A172 (cell line): ENCODE data around the gene SPHK1. TPM values are rescaled to one million over a fixed set of nuclear protein-coding genes. Genes with fewer than 3 reads are reported as not detected.
"Not testable (repeated sequence)": the region's sequence is repeated elsewhere in the genome, so short reads cannot be mapped to it uniquely, and the experiment has no call there.

ENCODE experiments used
- DNase-seq: peaks from one replicate; pipeline ENCODE4 v3.0.0-alpha.2; 2015; ENCODE audit warnings: low spot score
- total RNA-seq: library from RNA; depleted of rRNA; stranded (reverse); fragments of >200 nt; shearing (Covaris generic); gene quantifications from 2 replicates; pipeline ENCODE4 v1.2.3, GENCODE V29; 2014; rRNA removed

Gene SPHK1, protein sequence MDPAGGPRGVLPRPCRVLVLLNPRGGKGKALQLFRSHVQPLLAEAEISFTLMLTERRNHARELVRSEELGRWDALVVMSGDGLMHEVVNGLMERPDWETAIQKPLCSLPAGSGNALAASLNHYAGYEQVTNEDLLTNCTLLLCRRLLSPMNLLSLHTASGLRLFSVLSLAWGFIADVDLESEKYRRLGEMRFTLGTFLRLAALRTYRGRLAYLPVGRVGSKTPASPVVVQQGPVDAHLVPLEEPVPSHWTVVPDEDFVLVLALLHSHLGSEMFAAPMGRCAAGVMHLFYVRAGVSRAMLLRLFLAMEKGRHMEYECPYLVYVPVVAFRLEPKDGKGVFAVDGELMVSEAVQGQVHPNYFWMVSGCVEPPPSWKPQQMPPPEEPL
- 31.6 and 38.1 TPM in 2 replicates for total RNA-seq

DNA sequence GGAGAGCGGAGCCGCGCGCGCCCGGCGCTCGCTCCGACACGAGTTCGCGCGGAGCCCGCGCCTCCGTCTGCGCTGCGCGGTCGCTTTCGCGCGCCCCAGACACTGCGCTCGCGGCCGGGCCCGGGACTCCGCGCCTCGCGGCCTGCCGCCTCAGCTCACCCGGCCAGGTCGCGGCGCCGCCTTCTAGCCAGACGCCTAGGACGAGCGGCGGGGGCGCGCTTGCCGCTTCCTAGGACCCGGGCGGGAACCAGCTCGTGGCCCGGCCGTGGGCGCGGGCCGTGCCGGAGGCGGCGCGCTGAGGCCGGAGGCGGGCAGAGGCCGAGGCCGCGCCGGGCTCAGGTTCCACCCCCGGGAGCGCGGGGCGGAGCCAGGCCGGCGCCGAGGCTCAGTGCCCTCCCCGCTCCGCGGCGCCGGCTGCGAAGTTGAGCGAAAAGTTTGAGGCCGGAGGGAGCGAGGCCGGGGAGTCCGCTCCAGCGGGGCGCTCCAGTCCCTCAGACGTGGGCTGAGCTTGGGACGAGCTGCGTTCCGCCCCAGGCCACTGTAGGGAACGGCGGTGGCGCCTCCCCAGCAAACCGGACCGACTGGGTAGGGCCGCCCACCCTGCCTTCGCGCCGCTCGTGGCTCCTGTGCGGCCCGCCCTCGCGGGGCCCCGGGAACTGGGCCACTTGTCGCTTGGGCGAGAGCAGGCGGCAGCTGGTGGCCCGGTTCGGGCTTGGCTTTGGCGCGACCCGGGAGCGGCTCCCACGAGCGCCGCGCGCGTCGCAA lies at the start of gene SPHK1:
TSS of gene SPHK1 (plus strand) at position 388 of the 765 bp plus-strand sequence. CDS start 1,036 bp downstream, outside the sequence.
- DNase-seq: peak; percentile 33

DNA sequence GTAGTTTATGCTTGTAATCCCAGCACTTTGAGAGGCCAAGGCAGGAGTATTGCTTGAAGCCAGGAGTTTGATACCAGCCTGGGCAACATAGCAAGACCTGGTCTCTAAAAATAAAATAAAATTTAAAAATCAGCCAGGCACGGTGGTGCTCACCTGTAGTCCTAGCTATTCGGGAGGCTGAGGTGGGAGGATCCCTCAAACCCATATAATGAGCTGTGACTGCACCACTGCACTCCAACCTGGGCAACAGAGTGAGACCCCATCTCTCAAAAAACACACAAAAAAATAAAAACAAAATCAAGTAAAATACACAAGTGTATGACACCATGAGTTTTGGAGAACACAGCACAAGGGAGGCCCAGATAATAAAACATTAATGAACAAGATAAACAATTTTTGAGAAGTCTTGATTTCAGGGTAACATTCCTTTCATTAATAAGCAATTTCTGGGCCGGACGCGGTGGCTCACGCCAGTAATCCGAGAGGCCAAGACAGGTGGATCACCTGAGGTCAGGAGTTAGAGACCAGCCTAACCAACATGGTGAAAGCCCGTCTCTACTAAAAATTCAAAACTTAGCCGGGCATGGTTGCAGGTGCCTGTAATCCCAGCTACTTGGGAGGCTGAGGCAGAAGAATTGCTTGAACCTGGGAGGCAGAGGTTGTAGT lies 48.6 kb upstream of the SPHK1 start:
- DNase-seq: no peak

DNA sequence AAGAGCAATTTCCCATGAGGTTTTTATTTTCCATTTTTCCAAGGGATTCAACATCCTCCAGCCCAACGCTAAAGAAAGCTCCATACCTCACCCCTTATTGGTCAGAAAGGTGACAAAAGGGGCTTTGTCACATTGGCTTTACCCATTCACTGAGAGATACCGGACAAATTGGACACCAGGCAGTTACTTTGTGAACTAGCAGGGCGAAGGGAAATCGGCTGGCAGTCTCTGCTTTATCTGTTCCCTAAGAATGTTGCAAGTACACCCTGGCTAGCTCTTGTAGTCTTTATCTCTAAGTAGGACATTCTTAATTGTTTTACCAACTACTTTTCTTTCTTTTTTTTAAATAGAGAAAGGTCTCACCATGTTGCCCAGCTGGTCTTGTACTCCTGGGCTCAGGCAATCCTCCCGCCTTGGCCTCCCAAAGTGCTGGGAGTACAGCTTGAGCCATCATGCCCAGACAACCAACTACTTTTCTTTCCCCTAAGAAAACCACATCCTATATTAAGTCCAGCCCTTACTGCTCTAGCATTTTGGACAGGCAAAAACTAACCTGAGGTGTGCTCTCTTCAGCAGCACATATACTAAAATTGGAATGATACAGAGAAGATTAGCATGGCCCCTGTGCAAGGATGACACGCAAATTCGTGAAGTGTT lies 47.5 kb upstream of the SPHK1 start:
- peak; percentile 17 for DNase-seq

DNA sequence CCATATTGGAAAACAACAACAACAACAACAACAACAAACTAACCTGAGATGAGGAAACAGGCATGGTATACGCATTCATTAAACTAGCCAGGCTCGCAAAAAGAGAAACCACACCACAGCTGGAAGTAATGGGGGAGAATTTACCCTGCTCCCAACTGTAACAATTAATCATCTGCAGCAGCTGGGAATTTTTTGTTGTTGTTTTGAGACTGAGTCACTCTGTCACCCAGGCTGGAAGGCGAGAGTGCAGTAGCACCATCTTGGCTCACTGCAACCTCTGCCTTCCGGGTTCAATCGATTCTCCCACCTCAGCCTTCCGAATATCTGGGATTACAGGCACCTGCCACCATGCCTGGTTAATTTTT lies 47.0 kb upstream of the SPHK1 start:
- DNase-seq: peak; percentile 81

DNA sequence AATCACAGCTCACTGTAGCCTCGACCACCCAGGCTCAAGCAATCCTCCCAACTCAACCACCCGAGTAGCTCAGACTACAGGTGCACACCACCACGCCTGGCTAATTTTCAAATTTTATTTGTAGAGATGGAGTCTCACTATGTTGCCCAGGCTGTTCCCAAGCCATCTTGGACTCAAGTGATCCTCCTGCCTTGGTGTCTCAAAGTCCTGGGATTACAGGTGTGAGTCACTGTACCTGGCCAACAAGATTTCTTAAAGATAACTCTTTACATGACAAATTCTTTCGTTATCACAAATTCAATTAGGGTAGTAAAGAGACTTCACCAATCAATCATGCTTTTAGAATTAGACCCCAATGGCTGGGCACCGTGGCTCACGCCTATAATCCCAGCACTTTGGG lies 43.1 kb upstream of the SPHK1 start:
- no peak for DNase-seq

DNA sequence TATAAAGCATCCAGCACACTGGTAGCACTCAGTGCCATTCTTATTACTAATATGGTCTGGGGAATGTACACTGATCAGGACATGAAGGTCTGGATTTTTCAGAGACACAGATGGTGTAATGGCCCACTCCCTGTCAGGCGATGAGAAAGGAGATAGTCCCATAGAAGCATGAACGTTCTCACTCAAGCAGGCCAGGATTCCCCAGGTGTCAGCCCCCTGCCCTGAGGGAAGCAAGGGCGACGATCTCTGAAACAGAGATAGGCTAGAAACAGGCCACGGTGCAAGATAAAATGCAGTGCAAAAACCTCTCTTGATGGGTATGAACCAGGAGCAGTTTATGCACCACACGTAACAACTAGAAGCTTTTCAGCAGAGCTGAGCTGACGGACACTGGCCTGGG lies 41.3 kb upstream of the SPHK1 start:
- DNase-seq: no peak

DNA sequence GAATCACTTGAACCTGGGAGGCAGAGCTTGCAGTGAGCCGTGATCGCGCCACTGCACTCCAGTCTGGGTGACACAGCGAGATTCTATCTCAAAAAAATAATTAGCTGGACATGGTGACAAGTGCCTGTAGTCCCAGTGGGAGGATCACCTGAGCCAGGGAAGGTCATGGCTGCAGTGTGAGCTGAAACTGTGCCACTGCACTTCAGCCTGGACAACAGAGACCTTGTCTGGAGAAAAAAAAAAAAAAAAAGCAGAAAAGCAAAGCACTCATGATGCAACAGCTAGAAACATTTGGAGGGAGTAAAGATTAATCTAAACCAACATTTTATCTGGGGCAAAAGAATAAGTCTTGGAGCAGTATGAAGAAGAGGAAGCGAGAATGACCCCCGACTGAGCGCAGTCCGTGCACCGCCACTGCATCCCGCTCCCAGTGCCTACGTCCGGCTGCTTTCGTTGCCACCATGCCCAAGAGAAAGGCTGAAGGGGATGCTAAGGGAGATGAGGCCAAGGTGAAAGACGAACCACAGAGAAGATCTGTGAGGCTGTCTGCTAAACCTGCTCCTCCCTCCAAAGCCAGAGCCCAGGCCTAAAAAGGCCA lies 38.9 kb upstream of the SPHK1 start:
- no peak for DNase-seq

DNA sequence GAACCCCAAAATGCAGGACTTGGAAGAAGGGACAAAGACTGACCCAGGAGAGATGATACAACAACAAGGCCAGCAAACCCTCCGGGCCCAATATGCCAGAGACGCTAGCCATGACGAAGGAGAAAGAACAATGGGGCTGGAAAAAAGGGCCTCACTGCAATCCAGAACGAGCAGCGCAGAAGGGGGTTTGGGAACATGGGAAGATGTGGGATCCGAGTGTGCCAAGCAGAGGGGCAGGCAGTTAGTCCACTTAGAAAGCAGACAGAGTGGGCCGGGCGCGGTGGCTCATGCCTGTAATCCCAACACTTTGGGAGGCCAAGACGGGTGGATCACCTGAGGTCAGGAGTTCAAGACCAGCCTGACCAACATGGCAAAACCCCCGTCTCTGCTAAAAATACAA lies 37.5 kb upstream of the SPHK1 start:
- DNase-seq: not testable (repeated sequence)

DNA sequence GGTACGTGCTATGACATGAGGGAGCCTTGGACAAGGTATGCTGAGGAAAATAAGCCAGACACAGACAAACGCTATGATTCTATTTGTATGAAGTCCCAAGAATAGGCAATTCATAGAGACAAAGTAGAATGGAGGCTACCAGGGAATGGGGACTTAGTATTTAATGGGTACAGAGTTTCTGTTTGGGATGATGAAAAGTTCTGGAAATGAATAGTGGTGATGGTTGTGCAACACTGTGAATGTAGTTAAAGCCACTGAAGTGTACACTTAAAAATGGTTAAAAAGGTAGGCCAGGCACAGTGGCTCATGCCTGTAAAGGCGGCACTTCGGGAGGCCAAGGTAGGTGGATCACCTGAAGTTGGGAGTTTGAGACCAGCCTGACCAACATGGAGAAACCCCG lies 33.9 kb upstream of the SPHK1 start:
- DNase-seq: no peak

DNA sequence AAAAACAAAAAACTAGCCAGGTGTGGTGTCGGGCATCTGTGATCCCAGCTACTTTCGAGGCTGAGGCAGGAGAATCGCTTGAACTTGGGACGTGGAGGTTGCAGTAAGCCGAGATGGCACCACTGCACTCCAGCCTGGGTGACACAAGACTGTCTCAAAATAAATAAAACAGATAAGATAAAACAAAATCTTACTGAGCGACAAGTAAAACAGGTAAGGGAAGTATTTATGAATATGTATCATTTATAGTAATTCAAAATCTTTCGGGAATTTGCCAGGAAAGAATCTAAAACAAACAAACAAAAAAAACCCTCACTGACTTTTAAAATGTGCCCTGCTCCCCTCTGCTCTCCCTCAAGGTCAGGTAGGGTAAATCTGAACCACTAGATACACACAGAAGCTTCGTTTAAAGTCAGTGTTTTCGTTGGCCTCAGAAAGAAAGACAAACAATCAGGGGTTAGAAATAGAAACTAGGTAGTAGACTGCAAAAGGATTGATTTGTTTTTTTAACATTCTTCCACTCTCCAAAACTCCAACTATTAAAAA lies 32.8 kb upstream of the SPHK1 start:
- DNase-seq: no peak

DNA sequence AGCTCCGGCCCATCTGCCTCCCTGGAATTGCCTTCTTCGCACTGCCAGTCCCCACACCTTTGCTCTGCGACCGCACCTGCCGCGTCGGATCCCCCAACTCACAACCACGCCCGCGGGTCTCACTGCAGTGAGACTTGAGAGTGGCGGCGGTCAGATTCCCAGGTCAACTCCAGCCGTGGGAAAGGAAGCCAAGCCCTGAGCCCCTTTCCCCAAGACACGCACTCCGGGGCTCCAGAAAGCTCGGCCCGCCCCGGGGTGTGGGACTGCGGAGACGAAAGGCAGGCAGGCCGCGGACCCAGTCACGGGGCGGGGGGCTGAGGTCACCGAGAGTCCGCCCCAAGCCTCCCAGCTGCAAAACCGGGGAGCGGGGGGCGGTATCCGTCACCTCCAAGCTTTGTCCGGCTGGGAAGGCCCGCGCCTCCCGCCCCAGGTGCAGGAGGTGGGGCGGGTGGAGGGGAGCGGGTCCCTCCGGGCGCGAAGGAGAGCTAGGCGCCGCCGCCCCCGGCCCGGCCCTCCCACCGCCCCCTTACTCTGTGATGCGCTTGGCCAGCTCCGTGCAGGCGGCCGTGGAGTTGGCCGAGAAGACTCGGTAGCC lies 31.3 kb upstream of the SPHK1 start:
- DNase-seq: no peak

DNA sequence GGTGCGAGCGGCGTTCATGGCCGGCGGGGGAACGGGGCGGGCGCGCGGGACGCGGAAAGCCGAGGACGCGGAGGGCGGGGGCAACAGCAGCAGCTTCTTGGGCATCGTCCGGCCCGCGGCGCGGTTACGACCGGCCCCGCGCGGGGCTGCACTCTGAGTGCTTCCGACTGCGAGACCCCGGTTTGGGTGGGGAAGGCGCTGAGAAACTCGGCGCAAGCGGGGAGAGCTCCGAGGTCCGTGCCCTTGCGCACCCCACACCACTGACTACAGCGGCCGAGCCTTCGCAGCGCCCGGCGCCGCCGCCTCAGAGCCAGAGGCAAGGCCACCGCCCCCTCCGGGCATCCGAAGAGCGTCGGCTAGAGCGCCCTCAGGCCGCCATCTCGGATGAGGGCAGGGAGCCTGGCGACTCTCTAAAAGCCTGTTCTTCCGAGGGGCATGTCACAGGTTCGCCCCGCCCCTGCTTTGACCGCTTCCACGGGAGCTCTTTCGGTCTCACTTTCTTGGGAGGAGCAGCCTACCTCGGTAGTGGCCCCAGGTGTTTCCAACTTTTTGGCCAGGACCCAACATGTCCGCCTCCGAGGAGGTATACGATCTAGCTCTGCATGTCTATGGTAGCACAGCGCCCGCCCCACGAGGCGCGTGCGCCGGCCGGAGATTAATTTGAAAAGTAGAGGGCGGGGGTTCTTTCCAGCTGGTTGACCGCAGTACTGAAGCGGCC lies 30.7 kb upstream of the SPHK1 start, which contains the start of gene PRPSAP1:
TSS of gene PRPSAP1 (minus strand) at position 318 of the 718 bp plus-strand sequence. CDS start at position 105, 213 bp downstream.
- peak; percentile 86 for DNase-seq

DNA sequence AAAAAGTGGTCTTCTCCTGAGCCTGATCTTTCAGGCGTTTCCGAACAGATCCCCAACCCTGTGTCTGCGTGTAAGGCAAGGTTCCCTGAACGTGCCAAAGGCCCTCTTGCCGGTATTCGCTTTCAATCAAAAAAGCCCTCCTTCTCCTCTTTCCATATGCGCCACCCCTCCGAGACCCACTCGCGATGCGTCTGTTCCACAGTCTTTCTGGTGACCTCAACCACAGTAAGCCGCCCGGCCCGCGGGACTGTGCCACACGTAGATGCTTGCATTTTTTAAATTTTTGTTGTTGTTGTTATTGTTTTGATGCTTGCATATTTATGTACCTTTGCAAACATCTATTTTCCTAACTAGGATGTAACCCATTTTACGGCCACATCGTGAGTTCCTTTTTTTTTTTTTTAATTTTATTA lies 30.1 kb upstream of the SPHK1 start:
- no peak for DNase-seq

DNA sequence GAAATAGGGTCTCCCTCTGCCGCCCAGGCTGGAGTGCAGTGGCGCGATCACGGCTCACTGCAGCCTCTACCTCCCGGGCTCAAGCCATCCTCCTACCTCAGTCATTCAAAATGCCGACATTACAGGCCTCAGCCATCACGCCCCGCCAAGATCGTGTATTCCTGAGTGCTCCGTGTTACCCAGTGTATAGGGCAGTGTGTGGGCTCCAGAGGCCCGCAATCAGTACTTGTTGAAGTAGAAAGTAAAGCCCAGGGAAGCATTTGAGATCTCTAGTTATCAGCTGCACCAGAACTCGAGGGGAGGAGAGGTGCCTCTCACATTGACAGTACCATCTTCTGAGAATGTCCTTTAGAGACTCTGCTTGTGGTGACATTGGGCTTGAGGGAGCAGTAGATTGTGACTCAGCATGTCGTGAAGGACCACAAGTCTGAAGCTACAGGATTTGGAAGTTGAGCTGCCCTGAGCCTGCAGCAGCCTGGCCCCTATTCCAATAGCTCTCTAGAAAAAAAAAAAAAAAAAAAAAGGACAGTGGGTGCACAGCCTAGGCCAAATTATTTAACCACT lies 29.6 kb upstream of the SPHK1 start:
- DNase-seq: peak; percentile 16

DNA sequence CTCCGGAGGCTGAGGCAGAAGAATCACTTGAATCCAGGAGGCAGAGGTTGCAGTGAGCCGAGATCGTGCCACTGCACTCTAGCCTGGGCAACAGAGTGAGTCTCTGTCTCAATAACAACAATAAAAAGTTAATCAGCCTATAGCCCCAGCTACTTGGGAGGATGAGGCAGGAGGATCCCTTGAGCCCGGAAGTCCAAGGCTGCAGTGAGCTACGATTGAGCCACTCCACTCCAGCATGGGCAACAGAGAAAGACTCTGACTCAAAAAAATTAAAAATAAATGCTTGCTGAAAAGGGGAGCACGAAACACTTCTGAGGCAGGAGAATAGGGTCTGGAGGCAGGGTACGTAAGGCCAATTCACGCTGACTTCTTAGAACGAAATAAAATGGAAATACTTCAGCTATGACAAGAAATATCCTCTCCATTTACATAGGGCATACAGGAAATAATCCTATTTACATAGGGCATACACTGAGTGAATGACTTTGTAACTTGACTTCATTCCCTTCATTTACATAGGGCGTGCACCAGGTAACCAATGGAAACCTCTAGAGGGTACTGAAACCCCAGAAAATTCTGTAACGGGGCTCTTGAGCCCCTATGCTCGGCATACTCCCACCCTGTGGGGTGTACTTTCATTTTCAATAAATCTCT lies 27.5 kb upstream of the SPHK1 start:
- DNase-seq: no peak

DNA sequence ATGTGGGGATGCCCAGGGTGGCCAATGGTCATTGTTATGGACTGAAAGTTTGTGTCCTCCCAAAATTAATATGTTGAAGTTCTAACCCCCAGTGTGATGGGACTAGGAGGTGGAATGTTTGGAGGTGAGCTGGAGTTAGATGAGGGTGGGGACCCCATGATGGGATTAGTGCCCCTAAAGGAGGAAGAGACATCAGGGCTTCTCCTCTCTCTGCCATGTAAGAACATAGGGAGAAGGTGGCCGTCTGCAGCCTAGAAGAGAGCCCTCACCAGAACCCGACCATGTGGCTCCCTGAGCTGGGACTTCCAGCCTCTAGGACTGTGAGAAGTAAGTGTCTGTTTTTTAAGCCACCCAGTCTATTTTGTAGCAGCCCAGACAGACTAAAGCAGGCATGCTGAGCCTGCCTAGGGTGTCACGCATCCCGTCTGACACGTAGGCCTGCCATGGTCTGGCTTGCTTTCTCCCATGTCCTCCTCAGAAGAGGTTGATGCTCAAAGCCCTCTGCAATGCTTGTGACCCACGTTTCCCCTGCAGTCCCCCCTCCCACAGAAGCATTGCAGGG lies 26.7 kb upstream of the SPHK1 start:
- no peak for DNase-seq

DNA sequence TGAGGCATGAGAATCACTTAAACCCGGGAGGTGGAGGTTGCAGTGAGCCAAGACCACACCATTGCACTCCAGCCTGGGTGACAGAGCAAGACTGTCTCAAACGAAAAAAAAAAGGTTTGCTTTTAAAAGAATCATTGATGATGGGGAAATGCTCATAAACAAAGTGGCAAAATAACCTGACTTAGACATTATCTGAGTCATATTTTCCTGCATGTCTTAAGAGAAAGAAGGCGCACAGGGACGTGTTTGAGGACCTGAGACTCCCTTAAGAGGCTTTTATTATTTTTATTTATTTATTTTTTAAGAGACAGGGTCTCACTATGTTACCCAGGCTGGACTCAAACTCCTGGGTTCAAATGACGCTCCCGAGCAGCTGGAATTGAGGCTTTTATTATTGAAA lies 25.0 kb upstream of the SPHK1 start:
- DNase-seq: no peak

DNA sequence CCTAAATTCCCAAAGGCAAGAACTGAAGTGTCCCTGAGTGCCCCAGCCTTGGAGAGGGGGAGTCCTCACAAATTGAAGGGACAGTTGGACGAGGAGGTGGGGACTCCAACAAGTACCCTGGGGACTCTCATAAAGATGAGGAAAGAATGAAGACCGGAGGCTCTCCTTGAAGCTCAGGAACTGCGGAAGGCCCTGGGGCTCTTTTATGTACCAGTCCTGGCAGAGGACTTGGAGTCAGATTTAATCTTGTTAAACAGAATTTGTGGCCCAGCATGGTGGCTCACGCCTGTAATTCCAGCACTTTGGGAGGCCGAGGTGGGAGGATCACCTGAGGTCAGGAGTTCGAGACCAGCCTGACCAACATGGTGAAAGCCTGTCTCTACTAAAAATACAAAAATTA lies 24.6 kb upstream of the SPHK1 start:
- not testable (repeated sequence) for DNase-seq

DNA sequence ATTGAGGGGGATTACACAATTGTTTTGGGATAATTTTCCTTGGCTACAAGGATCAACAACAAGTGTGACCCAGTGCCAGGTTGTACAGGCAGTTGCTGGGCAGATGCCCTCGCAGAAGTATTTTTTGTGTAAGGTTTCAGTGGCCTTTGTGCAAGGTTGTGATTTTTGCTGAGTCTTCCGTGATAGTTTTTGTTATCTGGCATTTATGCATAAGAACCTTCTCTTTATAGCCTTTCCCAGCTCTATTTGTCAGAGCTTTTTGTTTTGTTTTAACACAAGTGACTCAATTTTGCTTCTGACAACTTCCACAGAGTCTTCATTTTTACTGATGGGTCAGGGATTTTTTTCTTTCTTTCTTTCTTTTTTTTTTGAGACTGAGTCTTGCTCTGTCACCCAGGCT lies 23.9 kb upstream of the SPHK1 start:
- no peak for DNase-seq
